Activated naive CD8-positive, alpha-beta T cell (primary cell): Measurements from ENCODE around the gene FLT3.
"Not testable (repeated sequence)": the region's sequence is repeated elsewhere in the genome, so short reads cannot be mapped to it uniquely, and the experiment has no call there.

Experiments used
- H3K27ac Mint-ChIP-seq: one replicate; pipeline ENCODE4 v1.8.0; 2021; ENCODE audit warnings: mixed read lengths
- H3K27me3 Mint-ChIP-seq: one replicate; pipeline ENCODE4 v1.8.0; 2021; ENCODE audit warnings: mixed read lengths
- H3K36me3 Mint-ChIP-seq: one replicate; pipeline ENCODE4 v1.8.0; 2021; ENCODE audit warnings: mixed read lengths
- H3K4me1 Mint-ChIP-seq: one replicate; pipeline ENCODE4 v1.8.0; 2021; ENCODE audit warnings: low read depth, mixed read lengths
- H3K4me3 Mint-ChIP-seq: one replicate; pipeline ENCODE4 v1.8.0; 2021; ENCODE audit warnings: mild to moderate bottlenecking, mixed read lengths
- H3K9me3 Mint-ChIP-seq: one replicate; pipeline ENCODE4 v1.8.0; 2021; ENCODE audit warnings: low read depth, mixed read lengths

FLT3 gene

GRCh38 chr13:28041501-28041900, 58.9 kb downstream of the FLT3 start:
- H3K36me3 Mint-ChIP-seq = no peaks in the 10 kb centered on the region
- H3K4me3 Mint-ChIP-seq = no peak overlapping the region
- peaks cover 2% of the 10 kb centered on the region for H3K27me3 Mint-ChIP-seq
- no peak overlapping the region for H3K27ac Mint-ChIP-seq
- H3K4me1 Mint-ChIP-seq = no peaks in the 10 kb centered on the region
- no peaks in the 10 kb centered on the region for H3K9me3 Mint-ChIP-seq

- Mint-ChIP-seq H3K36me3 (no peaks in the 10 kb centered on the region), H3K4me1 (no peaks in the 10 kb centered on the region), H3K27me3 (peaks cover 2% of the 10 kb centered on the region), H3K27ac (no peak overlapping the region), H3K4me3 (no peak overlapping the region), H3K9me3 (no peaks in the 10 kb centered on the region)
Measured at GRCh38 chr13:28041031-28041461, 59.3 kb downstream of the FLT3 start.

DNA sequence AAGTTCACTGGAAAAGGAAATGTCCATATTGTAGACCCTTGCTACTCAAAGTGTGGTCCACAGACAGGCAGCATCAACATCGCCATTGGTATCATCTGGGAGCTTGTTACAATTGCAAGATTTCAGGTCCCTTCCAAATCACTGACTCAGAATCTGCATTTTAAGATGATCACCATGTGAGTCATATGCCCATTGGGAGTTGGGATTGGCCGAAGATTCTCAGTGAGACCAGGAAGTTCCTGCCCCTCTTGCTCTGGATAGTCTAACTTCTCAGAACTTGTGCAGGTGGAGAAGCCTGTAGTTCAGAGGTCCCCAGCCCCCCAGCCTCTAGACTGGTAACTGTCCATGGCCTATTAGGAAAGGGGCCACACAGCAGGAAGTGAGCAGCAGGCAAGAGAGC, 63.0 kb downstream of the FLT3 start:
- Mint-ChIP-seq H3K36me3 (no peaks in the 10 kb centered on the region), H3K27ac (no peak overlapping the region), H3K27me3 (peaks cover 2% of the 10 kb centered on the region)

GRCh38 chr13:28035146-28035782, 65.1 kb downstream of the FLT3 start:
- H3K27ac Mint-ChIP-seq = no peak overlapping the region
- H3K27me3 Mint-ChIP-seq = no peaks in the 10 kb centered on the region
- no peaks in the 10 kb centered on the region for H3K36me3 Mint-ChIP-seq
- H3K9me3 Mint-ChIP-seq = no peaks in the 10 kb centered on the region
- no peaks in the 10 kb centered on the region for H3K4me1 Mint-ChIP-seq
- no peak overlapping the region for H3K4me3 Mint-ChIP-seq

More for the DNA sequence above, 63.0 kb downstream of the FLT3 start:
- Mint-ChIP-seq H3K9me3 (no peaks in the 10 kb centered on the region), H3K4me1 (no peaks in the 10 kb centered on the region), H3K4me3 (no peak overlapping the region)

GRCh38 chr13:28033894-28034655, 66.3 kb downstream of the FLT3 start:
- Mint-ChIP-seq H3K27me3 (no peaks in the 10 kb centered on the region), H3K27ac (no peak overlapping the region), H3K4me1 (no peaks in the 10 kb centered on the region), H3K9me3 (no peaks in the 10 kb centered on the region), H3K4me3 (no peak overlapping the region), H3K36me3 (no peaks in the 10 kb centered on the region)

DNA sequence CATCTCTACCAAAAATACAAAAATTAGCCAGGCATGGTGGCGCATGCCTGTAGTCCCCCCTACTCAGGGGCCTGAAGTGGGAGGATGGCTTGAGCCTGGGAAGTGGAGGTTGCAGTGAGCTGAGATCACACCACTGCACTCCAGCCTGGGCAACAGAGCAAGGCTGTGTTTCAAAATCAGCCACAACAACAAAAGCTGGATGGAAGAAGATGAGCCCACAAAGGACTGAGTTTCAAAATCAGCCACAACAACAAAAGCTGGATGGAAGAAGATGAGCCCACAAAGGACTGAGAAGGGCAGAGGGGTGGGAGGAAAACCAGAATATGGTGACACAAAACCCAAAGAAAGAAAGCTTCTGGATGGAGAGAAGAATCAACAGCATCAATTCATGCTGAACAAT, 67.9 kb downstream of the FLT3 start:
- H3K27ac Mint-ChIP-seq, H3K36me3 Mint-ChIP-seq, H3K9me3 Mint-ChIP-seq, H3K4me1 Mint-ChIP-seq, H3K4me3 Mint-ChIP-seq, H3K27me3 Mint-ChIP-seq: not testable (repeated sequence)

- H3K27me3 Mint-ChIP-seq = no peaks in the 10 kb centered on the region
- no peak overlapping the region for H3K4me3 Mint-ChIP-seq
- no peaks in the 10 kb centered on the region for H3K9me3 Mint-ChIP-seq
- no peak overlapping the region for H3K27ac Mint-ChIP-seq
- H3K36me3 Mint-ChIP-seq = no peaks in the 10 kb centered on the region
- H3K4me1 Mint-ChIP-seq = peaks cover 11% of the 10 kb centered on the region
Measured at GRCh38 chr13:28031896-28032288, 68.5 kb downstream of the FLT3 start.

DNA sequence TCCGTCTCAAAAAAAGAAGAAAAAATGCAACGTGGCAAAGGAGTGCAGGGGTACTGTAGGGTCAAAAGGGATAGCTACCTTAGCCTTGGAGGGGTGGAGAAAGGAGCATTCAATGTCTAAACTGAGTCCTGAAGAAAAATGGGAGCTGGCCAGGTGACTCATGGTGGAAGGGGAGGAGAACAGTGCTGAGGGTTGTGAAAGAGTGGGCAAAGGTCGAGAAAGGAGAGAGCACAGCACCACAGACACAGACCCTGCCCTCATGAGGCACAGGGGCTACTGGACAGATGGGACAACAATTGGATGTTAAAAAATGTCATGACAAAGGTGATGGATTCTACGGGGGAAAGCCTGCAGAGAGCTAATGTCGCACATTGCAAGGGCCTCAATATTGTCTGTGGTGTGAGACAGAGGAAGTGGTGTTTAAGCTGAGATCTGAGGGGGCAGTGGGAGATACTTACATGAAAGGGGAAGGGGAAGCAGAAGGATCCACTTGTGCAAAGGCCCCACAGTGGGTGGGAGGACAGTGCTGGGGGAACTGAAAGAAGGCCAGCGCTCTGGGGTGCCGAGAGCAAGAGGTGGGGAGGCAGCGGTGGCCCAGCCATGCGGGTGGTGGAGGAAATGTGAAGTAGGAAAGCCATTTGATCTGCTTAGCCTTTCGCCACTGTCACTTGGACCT, 69.0 kb downstream of the FLT3 start:
- Mint-ChIP-seq H3K27ac (no peak overlapping the region), H3K4me1 (peaks cover 11% of the 10 kb centered on the region), H3K4me3 (no peak overlapping the region), H3K36me3 (no peaks in the 10 kb centered on the region), H3K9me3 (no peaks in the 10 kb centered on the region), H3K27me3 (no peaks in the 10 kb centered on the region)

- H3K4me3 Mint-ChIP-seq = peak overlapping the region; percentile 2
Measured at GRCh38 chr13:28027607-28028364, 72.6 kb downstream of the FLT3 start.

GRCh38 chr13:28027071-28027470, 73.3 kb downstream of the FLT3 start:
- Mint-ChIP-seq H3K9me3 (no peaks in the 10 kb centered on the region), H3K36me3 (no peaks in the 10 kb centered on the region), H3K27ac (no peak overlapping the region), H3K4me1 (peaks cover 11% of the 10 kb centered on the region), H3K27me3 (no peaks in the 10 kb centered on the region), H3K4me3 (no peak overlapping the region)

More at GRCh38 chr13:28027607-28028364, 72.6 kb downstream of the FLT3 start:
- Mint-ChIP-seq H3K4me1 (peaks cover 11% of the 10 kb centered on the region), H3K27ac (no peak overlapping the region), H3K9me3 (no peaks in the 10 kb centered on the region), H3K27me3 (no peaks in the 10 kb centered on the region), H3K36me3 (no peaks in the 10 kb centered on the region)

DNA sequence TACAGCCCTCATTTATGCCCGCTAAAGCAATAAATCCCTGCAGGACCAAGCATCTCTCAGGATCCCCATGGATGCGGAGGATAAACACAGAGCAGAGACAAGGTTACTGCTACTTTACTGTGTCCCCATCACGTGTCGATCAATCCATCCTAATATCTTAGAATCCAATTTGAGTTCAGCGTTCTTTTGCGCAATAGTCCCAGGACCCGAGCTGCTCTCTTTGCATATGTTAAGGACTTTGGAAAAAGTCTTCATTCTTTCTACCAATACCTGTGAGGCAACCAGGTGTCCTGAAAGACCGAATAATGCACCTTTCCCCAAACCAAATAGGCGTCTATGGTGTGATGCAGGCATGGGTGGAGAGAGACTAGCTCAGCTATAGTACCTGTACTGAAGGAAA, 73.9 kb downstream of the FLT3 start:
- Mint-ChIP-seq H3K4me1 (peaks cover 11% of the 10 kb centered on the region), H3K4me3 (no peak overlapping the region), H3K9me3 (no peaks in the 10 kb centered on the region), H3K27ac (no peak overlapping the region), H3K27me3 (no peaks in the 10 kb centered on the region), H3K36me3 (no peaks in the 10 kb centered on the region)

GRCh38 chr13:28022848-28023518, 77.4 kb downstream of the FLT3 start:
- Mint-ChIP-seq H3K36me3 (no peaks in the 10 kb centered on the region), H3K4me1 (peaks cover 10% of the 10 kb centered on the region), H3K9me3 (no peaks in the 10 kb centered on the region), H3K4me3 (no peak overlapping the region), H3K27me3 (no peaks in the 10 kb centered on the region), H3K27ac (no peak overlapping the region)

GRCh38 chr13:28014301-28014700, 86.1 kb downstream of the FLT3 start:
- no peak overlapping the region for H3K4me3 Mint-ChIP-seq
- peaks cover 4% of the 10 kb centered on the region for H3K27me3 Mint-ChIP-seq
- H3K27ac Mint-ChIP-seq = no peak overlapping the region
- no peaks in the 10 kb centered on the region for H3K36me3 Mint-ChIP-seq
- no peaks in the 10 kb centered on the region for H3K9me3 Mint-ChIP-seq
- peaks cover 1% of the 10 kb centered on the region for H3K4me1 Mint-ChIP-seq

GRCh38 chr13:28013482-28013881, 86.9 kb downstream of the FLT3 start:
- H3K27me3 Mint-ChIP-seq = peaks cover 6% of the 10 kb centered on the region
- H3K27ac Mint-ChIP-seq = no peak overlapping the region
- H3K4me3 Mint-ChIP-seq = no peak overlapping the region
- H3K4me1 Mint-ChIP-seq = peaks cover 1% of the 10 kb centered on the region
- no peaks in the 10 kb centered on the region for H3K36me3 Mint-ChIP-seq
- H3K9me3 Mint-ChIP-seq = no peaks in the 10 kb centered on the region
